ENCODE measurements around the gene CES4A. TPM values are rescaled to one million over a fixed set of nuclear protein-coding genes. Genes with fewer than 3 reads are reported as not detected.

The CES4A gene
- total and polyA plus RNA-seq, 2 of the 13 experiments (the other 11 are each of a cell fraction or from before 2014, with no cell fraction given), result 0.09 to 0.17 TPM

GRCh38 chr16:67022531-67023214 is 34.3 kb downstream of the CES4A start (continued):
- TF ChIP-seq ZNF556 (CRISPR knock-in tag; IDR thresholded peaks at IDR 0.05; ENCODE audit: borderline replicate concordance) (no peak), TAF1 (CRISPR knock-in tag; IDR thresholded peaks at IDR 0.05) (no peak), ZNF562 (CRISPR knock-in tag; IDR thresholded peaks at IDR 0.05; ENCODE audit: borderline replicate concordance) (no peak), BCLAF1 (IDR thresholded peaks at IDR 0.05) (no peak), MLX (CRISPR knock-in tag; IDR thresholded peaks at IDR 0.05) (no peak), ZSCAN20 (CRISPR knock-in tag; IDR thresholded peaks at IDR 0.05; ENCODE audit: borderline replicate concordance) (no peak), ZNF10 (CRISPR knock-in tag; IDR thresholded peaks at IDR 0.05; ENCODE audit: borderline replicate concordance, low read depth) (no peak), ZFP36L1 (CRISPR knock-in tag; IDR thresholded peaks at IDR 0.05) (no peak), IRX3 (CRISPR knock-in tag; IDR thresholded peaks at IDR 0.05; ENCODE audit: borderline replicate concordance, low read depth) (no peak), SKI (IDR thresholded peaks at IDR 0.05; ENCODE audit: partially characterized antibody) (no peak), HMGXB4 (CRISPR knock-in tag; IDR thresholded peaks at IDR 0.05; ENCODE audit: borderline replicate concordance in 1 of 2, low read depth in 1 of 2) (no peak), HBP1 (CRISPR knock-in tag; IDR thresholded peaks at IDR 0.05; ENCODE audit: low read depth) (no peak), ZNF557 (CRISPR knock-in tag; IDR thresholded peaks at IDR 0.05) (no peak), ZBED4 (CRISPR knock-in tag; IDR thresholded peaks at IDR 0.05; ENCODE audit: borderline replicate concordance) (no peak), HNRNPH1 (optimal IDR thresholded peaks at IDR 0.05; ENCODE audit: low read depth, low read length) (no peak), NFE2L1 (CRISPR knock-in tag; IDR thresholded peaks at IDR 0.05; ENCODE audit: borderline replicate concordance) (no peak)
